NK-92 (cell line): ENCODE data around the gene VLDLR.

Experiments used
- DNase-seq: peaks from one replicate; lab custom pipeline; 2025; ENCODE audit not compliant: unreplicated experiment; lab: John Stamatoyannopoulos, UW

The VLDLR gene

GRCh38 chr9:2662496-2662895, 40.9 kb downstream of the VLDLR start:
- DNase-seq: no peak

DNA sequence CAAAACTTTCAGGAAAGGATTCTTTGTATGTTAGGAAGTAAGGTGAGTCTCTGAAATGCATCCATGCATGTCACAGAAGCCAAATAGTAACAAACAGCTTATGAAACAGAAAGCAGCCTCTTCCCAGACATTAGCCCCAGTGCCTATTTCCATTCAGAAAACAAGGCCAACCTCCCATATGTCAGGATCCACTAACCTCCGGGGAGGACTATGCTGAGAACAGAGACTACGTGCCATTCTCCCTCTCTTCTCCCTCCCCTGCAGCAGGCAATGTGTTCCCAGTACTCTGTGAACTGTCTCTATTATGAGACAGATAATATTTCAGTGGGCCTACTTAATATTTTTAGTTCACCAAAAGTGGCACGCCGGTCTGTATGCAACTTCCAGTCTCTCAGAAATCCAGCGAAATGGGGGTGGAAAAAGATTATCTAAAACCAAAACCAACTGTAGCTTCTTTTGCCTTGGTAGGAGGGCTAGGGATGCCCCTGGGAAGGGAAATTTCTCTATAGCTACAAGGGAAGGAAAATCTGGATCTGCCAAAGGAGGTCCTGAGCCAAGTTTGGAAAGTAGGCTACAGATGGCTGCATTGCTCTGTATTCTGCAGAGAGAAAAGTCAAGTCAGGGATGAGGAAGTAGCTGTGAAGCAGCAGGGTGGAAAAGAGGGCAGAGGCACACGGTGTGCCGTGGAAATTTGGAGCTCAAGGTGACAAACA, 42.0 kb downstream of the VLDLR start:
- DNase-seq: no peak

GRCh38 chr9:2664174-2665065, 42.8 kb downstream of the VLDLR start:
- no peak for DNase-seq

DNA sequence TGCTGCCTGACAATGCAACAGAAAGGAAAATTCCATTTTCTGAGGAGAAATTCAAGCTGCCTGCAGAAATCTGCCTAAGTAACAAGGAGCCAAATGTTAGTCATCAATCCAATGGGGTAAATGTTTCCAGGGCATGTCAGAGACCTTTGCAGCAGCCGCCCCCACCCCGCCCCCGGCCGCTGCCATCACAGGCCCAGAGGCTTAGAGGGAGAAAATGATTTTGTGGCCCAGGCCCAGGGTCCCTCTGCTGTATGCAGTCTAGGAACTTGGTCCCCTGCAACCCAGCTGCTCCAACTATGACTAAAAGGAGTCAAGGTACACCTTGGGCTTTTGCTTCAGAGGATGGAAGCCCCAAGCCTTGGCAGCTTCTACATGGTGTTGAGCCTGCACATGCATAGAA, 45.0 kb downstream of the VLDLR start:
- DNase-seq: no peak

GRCh38 chr9:2673161-2673560, 51.6 kb downstream of the VLDLR start:
- DNase-seq: no peak

- DNase-seq: no peak
Observed at GRCh38 chr9:2674141-2674824, 52.7 kb downstream of the VLDLR start.

GRCh38 chr9:2675834-2676233, 54.2 kb downstream of the VLDLR start:
- no peak for DNase-seq

- no peak for DNase-seq
Observed at GRCh38 chr9:2676466-2676865, 54.9 kb downstream of the VLDLR start.

DNA sequence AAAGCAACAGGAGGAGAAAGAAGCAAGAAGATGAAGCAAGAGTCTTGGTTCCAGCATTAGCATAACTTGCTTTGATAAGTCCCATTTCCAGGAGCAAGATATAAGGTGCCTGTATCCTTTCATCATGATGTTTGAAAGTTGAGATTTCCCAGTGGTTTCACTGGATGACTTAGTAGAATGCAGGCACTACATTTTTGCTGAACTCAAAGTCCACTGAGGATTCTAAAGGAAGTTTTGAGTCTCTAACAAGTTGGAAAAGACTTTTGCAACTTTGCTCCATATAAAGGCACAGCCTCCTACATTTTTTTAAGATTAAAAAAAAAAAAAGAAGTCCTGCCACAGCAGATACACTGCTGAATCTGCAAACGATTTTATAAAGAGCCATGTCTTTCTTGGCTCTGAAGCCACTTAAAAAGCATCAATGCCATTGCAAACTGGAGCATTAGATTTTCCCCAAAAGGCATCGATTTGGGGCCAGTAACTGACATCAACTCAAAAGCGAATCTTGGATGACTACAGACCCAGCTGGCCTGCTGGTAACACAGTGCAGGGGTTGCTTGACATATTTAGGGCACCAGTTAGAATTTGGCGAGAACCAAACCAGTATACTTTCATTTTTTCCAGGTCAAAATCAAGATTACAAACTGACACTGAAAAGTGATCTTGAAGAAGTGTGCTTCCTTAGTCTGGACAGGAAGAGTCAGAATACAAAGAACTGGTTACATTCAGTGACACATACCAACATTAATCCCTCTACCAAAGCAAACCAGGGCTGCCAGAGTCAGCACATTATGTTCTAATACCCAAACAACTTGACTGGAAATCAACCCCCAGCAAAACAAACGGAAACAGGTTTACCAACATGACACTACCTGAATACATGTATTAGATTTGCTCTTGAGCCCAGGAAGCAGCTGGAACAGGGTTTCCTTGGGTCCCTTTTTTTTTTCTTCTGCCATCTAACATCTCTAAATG, 56.6 kb downstream of the VLDLR start:
- DNase-seq: no peak

DNA sequence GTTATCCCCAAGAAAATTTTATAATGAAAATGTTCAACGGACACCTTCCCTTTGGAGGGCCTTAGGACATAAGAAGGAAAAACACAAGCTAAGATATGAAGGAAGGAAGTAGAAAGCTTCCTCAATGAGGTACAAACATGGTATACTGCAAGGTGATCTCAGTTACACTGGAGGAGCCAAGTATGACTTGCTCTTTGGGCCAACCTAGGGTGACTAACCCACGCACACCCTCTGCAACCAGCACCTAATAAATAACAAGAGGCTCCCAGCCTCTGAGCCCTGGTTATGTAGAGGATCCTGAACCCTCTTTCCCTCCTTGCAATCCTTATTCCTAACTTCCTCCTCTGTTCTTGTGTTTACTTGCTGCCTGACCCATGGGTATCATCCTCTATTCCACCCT, 57.4 kb downstream of the VLDLR start:
- DNase-seq: no peak

DNA sequence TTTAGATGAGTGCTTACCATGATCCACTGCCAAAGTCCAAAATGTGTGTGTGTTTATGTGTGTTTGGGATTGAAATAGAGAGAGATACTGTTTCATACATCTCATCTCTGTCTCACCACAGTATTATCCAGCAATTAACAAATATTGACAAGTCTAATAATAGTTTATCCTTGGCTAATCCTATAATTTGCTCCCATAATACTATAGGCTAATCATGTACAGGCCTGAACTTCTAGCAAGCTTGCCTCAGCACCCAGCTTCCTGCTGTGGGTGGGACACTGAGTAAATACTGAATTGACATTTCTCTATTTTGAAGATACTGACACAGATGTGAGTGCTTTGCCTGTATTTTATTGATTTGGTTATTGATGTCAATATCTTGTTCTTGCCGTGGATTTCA, 60.4 kb downstream of the VLDLR start:
- no peak for DNase-seq

DNA sequence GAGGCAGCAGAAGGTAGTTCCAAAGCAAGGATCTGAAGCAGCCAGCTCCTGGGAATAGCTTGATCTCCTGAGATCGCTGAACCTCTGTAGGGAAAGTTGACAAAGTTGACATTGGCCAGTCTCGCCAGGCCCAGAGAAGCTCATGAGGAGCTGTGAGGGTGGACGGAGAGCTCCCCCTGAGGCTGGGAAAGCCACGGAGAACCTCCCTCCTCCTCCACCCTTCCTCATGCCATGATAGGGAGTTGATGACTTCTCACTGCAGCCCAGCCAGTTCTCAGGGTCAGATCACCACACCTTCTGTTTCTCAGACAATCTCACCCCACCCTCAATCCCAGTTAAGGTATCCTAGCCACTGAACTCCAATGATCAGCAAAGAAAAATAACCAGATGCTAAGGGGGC, 65.3 kb downstream of the VLDLR start:
- DNase-seq: no peak

- DNase-seq: no peak
Observed at GRCh38 chr9:2688636-2689035, 67.0 kb downstream of the VLDLR start.

DNA sequence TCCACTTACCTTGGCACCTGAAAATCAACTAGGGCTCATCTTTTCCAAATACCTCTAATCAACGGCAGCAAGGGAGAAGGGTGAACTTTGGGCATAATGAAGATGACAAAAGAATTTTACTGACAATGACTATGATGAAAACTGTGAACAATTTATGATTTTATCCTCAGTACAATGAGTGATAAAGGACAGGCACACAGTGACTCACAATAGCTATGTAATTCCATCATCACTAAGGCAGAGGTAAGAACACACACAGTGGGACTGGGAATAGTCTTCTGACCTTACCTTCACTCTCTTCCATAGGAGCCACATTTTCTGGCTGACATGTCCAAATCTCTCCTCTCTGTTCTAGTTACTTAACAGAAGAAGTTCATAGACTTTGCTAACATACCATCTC, 69.6 kb downstream of the VLDLR start:
- DNase-seq: no peak

GRCh38 chr9:2691626-2692025, 70.0 kb downstream of the VLDLR start:
- no peak for DNase-seq

DNA sequence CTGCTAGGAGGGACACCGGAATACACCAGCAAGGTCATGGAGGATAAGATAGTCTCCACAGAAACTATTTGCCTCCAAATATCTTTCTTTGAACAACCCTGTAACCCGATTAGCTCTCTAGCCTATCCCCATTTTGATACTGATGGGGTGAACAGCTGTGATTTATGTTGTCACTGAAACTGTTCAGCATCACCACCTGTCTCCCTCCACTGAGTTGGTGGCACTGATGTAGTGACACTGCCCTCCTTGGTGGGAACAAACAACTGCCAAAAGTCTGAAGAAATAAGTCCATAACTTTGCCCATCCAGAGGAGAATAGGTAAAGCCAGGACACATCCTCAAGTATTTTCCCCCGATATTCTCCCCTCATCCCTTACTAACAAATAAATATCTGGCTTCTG, 71.5 kb downstream of the VLDLR start:
- no peak for DNase-seq

DNA sequence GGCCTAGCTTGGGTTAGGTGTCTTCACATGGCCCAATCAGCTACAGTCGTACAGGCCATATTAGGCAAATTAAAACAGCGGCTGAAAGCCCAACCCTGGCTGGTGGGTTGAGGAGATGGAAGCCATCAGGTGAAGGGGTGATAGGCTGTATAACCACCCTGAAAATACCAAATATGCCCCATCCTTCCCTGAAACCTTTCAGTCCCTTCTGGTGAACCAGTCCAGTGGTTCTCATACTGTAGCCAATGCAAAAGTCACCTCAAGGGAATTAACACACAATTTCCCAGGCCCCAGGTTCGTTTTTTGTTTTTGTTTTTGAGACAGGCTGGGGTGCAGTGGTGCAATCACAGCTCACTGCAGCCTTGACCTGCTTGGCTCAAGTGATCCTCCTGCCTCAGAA, 75.9 kb downstream of the VLDLR start:
- no peak for DNase-seq

DNA sequence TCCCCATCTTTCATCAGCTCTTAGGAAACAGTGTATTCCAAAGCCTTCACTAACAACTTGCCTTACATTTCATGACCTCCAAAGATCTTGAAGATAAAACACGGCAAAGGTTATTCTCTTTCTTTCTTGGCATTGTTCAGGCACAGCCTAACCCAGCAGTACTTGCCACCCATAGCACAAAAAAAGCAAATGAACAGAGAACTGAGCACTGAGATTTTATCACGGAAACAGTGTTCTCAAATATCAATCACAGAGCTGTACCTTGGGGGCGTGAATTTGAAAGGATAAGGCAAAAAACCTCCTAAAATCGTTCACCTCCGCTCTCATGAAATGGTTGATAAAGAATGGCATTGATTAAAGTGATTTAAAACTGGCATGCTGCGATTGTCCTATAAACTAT, 78.8 kb downstream of the VLDLR start:
- DNase-seq: no peak

DNA sequence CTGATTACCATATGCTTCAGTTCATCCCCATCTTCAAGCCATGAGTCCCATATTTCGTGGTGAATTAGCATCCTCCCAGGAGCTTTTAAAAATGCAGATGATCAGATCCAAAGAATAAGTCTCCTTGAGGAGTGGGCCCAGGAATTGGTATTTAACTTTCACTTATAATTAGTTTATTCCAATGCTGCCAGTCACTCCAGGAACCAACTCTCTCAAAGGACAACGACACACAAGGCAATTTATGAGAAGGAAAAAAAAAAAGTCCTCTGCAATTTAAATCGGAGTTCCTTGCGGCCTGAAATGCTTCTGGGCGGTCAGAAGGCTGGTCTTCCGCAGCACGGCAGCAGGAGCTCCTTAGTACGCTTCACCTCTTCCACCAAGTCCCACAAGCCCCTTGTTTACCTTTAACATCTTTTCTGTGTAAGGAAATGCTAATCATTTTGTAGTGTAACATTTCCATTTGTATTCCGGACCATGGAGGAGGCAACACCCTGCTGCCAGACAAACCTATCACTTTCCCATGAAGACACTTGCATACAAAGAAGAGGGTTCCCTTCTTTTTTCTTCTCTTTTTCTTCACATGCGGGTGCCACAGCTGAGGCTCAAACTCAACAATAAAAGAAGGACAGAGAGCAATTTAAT, 79.4 kb downstream of the VLDLR start:
- DNase-seq: no peak

DNA sequence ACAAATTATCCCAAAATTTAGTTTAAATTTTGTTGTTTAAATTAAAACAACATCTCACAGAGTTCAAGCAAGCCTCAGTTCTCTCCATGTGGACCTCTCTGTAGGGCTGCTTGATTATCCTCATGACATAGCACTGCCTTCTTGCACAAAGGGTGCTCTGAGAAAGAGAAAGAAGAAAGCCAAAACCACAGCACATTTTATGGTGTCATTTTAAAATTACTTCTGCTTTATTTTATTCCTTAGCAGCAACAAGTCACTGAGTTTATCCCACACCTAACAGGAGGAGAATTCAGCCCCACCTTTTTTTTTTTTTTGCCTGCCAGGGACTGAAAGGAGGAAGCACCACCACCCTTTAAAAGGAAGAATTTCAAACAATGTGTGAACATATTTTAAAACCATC, 82.9 kb downstream of the VLDLR start:
- no peak for DNase-seq
